ENCODE measurements around the gene PGM2. TPM values are rescaled to one million over a fixed set of nuclear protein-coding genes. Genes with fewer than 3 reads are reported as not detected.
A peak's percentile ranks its signal among the peaks of the same experiment; 100 is the strongest.

The PGM2 gene
- polyA plus RNA-seq, 1 donor (not counting 4 experiments of a cell fraction or from before 2014, with no cell fraction given): 45.0 TPM

DNA sequence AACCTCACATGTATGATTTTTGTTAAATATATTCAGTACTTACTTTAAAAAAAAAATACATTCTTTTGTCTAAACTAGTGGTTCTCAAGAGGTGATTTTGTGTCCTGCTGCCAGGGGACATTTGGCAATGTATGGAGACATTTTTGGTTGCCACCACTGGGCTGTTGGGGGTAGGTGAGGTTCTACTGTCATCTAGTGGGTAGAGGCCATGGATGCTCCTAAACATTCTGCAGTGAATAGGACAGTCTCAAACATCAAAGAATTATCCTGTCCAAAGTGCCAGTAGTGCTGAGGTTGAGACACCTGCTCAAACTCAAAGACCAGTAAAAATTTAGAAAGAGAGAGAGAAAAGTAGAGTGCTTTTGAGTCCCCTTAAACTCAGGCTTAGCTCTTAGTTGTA lies 32.9 kb upstream of the PGM2 start:
- dilution Hi-C loops (cut with MboI; ENCODE audit: extremely low pct_ligation_motif_present, low sequenced_read_pairs): no loop called here
- H3K36me3 ChIP-seq (ENCODE audit: control insufficient read depth in 2 of 2, extremely low read depth in 1 of 2, insufficient read depth in 2 of 2, low read length in 2 of 2): no peaks in the 10 kb centered on the region
- no peaks in the 10 kb centered on the region for H4K20me1 ChIP-seq (ENCODE audit: control insufficient read depth, extremely low read depth, insufficient read depth, low read length)
- no peaks in the 10 kb centered on the region for H3K79me2 ChIP-seq (ENCODE audit: control insufficient read depth, insufficient read depth, low read length)
- H3K4me2 ChIP-seq (ENCODE audit: control insufficient read depth, extremely low read depth, insufficient read depth, low read depth, low read length): no peak overlapping the region
- no peaks in the 10 kb centered on the region for H3K9me1 ChIP-seq (ENCODE audit: control insufficient read depth, extremely low read depth, insufficient read depth, low read length)
- DNase-seq (ENCODE audit: low read depth, low spot score): no peak
- H2AFZ ChIP-seq (ENCODE audit: control insufficient read depth, low read length): no peak overlapping the region
- no peaks in the 10 kb centered on the region for H3K27me3 ChIP-seq (ENCODE audit: control insufficient read depth, extremely low read depth, insufficient read depth, low read length)
- no peak overlapping the region for H3K9ac ChIP-seq (ENCODE audit: control insufficient read depth, extremely low read depth, insufficient read depth, low read length)
- no peak overlapping the region for H3K4me3 ChIP-seq (ENCODE audit: control insufficient read depth in 2 of 3, extremely low read depth in 1 of 3, insufficient read depth in 2 of 3, low read depth in 1 of 3, low read length in 3 of 3)
- FAIRE-seq: no peak
- no peaks in the 10 kb centered on the region for H3K9me3 ChIP-seq (ENCODE audit: control insufficient read depth, low read depth, low read length)
- TF ChIP-seq, protein P1, sequence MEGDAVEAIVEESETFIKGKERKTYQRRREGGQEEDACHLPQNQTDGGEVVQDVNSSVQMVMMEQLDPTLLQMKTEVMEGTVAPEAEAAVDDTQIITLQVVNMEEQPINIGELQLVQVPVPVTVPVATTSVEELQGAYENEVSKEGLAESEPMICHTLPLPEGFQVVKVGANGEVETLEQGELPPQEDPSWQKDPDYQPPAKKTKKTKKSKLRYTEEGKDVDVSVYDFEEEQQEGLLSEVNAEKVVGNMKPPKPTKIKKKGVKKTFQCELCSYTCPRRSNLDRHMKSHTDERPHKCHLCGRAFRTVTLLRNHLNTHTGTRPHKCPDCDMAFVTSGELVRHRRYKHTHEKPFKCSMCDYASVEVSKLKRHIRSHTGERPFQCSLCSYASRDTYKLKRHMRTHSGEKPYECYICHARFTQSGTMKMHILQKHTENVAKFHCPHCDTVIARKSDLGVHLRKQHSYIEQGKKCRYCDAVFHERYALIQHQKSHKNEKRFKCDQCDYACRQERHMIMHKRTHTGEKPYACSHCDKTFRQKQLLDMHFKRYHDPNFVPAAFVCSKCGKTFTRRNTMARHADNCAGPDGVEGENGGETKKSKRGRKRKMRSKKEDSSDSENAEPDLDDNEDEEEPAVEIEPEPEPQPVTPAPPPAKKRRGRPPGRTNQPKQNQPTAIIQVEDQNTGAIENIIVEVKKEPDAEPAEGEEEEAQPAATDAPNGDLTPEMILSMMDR (optimal IDR thresholded peaks at IDR 0.05 in 1 of 3, IDR thresholded peaks at IDR 0.05 in 1 of 3, conservative IDR thresholded peaks at IDR 0.05 in 1 of 3; ENCODE audit: extremely low read depth in 1 of 3, insufficient read depth in 2 of 3, low read length in 3 of 3): peak; percentile 45 to 79 (median 60)
- no peak for TF ChIP-seq EZH2 (IDR thresholded peaks at IDR 0.05; ENCODE audit: low read length)
- no peaks in the 10 kb centered on the region for H3K4me1 ChIP-seq (ENCODE audit: control insufficient read depth, extremely low read depth, insufficient read depth, low read length)
- no peak overlapping the region for H3K27ac ChIP-seq (ENCODE audit: control insufficient read depth, insufficient read depth, low read length)

DNA sequence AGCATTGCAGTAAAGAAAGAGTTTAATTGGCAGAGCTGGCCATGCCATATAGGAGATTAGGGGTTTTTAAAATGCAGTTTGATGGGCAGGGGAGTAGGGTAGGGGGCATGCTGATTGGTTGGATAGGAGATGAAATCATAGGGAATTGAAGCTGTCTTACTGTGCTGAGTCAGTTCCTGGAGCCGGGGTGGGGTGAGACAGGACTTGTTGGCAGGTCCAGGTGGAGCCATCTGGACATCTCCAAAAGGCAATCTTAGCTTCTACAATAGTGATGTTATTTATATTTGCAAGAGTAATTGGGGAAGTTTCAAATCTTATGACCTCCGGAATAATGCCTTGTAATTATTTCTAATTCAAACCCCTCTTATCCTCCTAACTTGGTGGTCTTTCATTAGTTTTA lies 32.4 kb upstream of the PGM2 start:
- H3K4me1 ChIP-seq (ENCODE audit: control insufficient read depth, extremely low read depth, insufficient read depth, low read length): no peaks in the 10 kb centered on the region
- no peak overlapping the region for H3K4me3 ChIP-seq (ENCODE audit: control insufficient read depth in 2 of 3, extremely low read depth in 1 of 3, insufficient read depth in 2 of 3, low read depth in 1 of 3, low read length in 3 of 3)
- H3K27me3 ChIP-seq (ENCODE audit: control insufficient read depth, extremely low read depth, insufficient read depth, low read length): no peaks in the 10 kb centered on the region
- no peak overlapping the region for H3K27ac ChIP-seq (ENCODE audit: control insufficient read depth, insufficient read depth, low read length)
- H3K9ac ChIP-seq (ENCODE audit: control insufficient read depth, extremely low read depth, insufficient read depth, low read length): no peak overlapping the region
- H2AFZ ChIP-seq (ENCODE audit: control insufficient read depth, low read length): no peak overlapping the region
- no peaks in the 10 kb centered on the region for H3K9me1 ChIP-seq (ENCODE audit: control insufficient read depth, extremely low read depth, insufficient read depth, low read length)
- H4K20me1 ChIP-seq (ENCODE audit: control insufficient read depth, extremely low read depth, insufficient read depth, low read length): no peaks in the 10 kb centered on the region
- H3K9me3 ChIP-seq (ENCODE audit: control insufficient read depth, low read depth, low read length): no peaks in the 10 kb centered on the region
- DNase-seq (ENCODE audit: low read depth, low spot score) (no peak), FAIRE-seq (no peak)
- dilution Hi-C loops (cut with MboI; ENCODE audit: extremely low pct_ligation_motif_present, low sequenced_read_pairs): no loop called here
- no peak for TF ChIP-seq EZH2 (IDR thresholded peaks at IDR 0.05; ENCODE audit: low read length)
- TF ChIP-seq, protein P1 (optimal IDR thresholded peaks at IDR 0.05 in 1 of 3, IDR thresholded peaks at IDR 0.05 in 1 of 3, conservative IDR thresholded peaks at IDR 0.05 in 1 of 3; ENCODE audit: extremely low read depth in 1 of 3, insufficient read depth in 2 of 3, low read length in 3 of 3): no peak
- no peaks in the 10 kb centered on the region for H3K36me3 ChIP-seq (ENCODE audit: control insufficient read depth in 2 of 2, extremely low read depth in 1 of 2, insufficient read depth in 2 of 2, low read length in 2 of 2)
- no peaks in the 10 kb centered on the region for H3K79me2 ChIP-seq (ENCODE audit: control insufficient read depth, insufficient read depth, low read length)
- no peak overlapping the region for H3K4me2 ChIP-seq (ENCODE audit: control insufficient read depth, extremely low read depth, insufficient read depth, low read depth, low read length)
